Measurements from ENCODE around the gene CETN3. TPM values are rescaled to one million over a fixed set of nuclear protein-coding genes. Genes with fewer than 3 reads are reported as not detected.

CETN3 gene
- total RNA-seq, 1 donor from 2014 or later = 9.8 TPM

Other genes starting within 250 kb of the CETN3 start
- 3.7 TPM for gene MBLAC2, start 65.0 kb upstream of the CETN3 start, total RNA-seq
- 1.7 TPM for gene POLR3G, start 65.1 kb upstream of the CETN3 start, total RNA-seq
- gene LYSMD3, start 119.8 kb upstream of the CETN3 start, total RNA-seq = 20.1 TPM
- 0.16 TPM for gene ADGRV1, start 149.0 kb upstream of the CETN3 start, total RNA-seq